ENCODE measurements around the gene AIG1. TPM values are rescaled to one million over a fixed set of nuclear protein-coding genes. Genes with fewer than 3 reads are reported as not detected.

Gene AIG1
- total RNA-seq, 1 donor from 2014 or later, result 37.1 TPM

GRCh38 chr6:143068001-143068400, 7.3 kb downstream of the AIG1 start:
- Mint-ChIP-seq H3K9me3 (no peaks in the 10 kb centered on the region), H3K36me3 (peaks cover 3% of the 10 kb centered on the region), H3K4me1 (no peaks in the 10 kb centered on the region), H3K4me3 (no peak overlapping the region), H3K27me3 (ENCODE audit: insufficient read depth, low read depth) (no peaks in the 10 kb centered on the region), H3K27ac (no peak overlapping the region)
- no peaks in the 10 kb centered on the region for H3K27me3 ChIP-seq
- H3K36me3 ChIP-seq, result no peaks in the 10 kb centered on the region
- H3K9me3 ChIP-seq (ENCODE audit: low read depth), result no peaks in the 10 kb centered on the region
- H3K9ac ChIP-seq, result no peak overlapping the region
- no peaks in the 10 kb centered on the region for H3K79me2 ChIP-seq (ENCODE audit: low read depth)
- no peaks in the 10 kb centered on the region for H3K4me1 ChIP-seq
- no peaks in the 10 kb centered on the region for H4K20me1 ChIP-seq (ENCODE audit: low read depth)
- no peak overlapping the region for H3K27ac ChIP-seq
- no peak overlapping the region for H3K4me2 ChIP-seq
- no peak for TF ChIP-seq EZH2phosphoT487 (IDR thresholded peaks at IDR 0.05)
- no peak for TF ChIP-seq CTCF (IDR thresholded peaks at IDR 0.05)
- no peak for TF ChIP-seq EZH2 (IDR thresholded peaks at IDR 0.05)
- no peak overlapping the region for H2AFZ ChIP-seq (replicated peaks)
- no peak for DNase-seq (ENCODE audit: low spot score)
- H3F3A ChIP-seq (ENCODE audit: low read depth), result no peaks in the 10 kb centered on the region
- H3K4me3 ChIP-seq, result no peak overlapping the region

DNA sequence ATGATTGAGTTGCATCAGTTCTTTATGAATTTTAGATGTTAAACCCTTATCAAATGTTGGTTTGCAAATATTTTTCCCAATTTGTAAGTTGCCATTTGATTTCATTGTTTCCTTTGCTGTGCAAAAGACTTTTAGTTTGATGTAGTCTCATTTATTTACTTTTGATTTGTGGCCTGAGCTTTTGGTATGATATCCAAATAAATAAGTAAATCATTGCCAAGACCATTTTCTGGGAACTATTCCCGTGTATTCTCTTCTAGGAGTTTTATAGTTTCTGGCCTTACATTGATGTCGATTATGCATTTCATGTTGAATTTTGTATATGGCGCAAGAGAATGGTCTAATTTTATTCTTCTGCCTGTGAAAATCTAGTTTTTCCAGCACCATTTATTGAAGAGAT, 13.4 kb downstream of the AIG1 start:
- Mint-ChIP-seq H3K4me3 (no peak overlapping the region), H3K4me1 (no peaks in the 10 kb centered on the region), H3K27ac (no peak overlapping the region), H3K27me3 (ENCODE audit: insufficient read depth, low read depth) (no peaks in the 10 kb centered on the region), H3K9me3 (peaks cover 18% of the 10 kb centered on the region), H3K36me3 (peaks cover 3% of the 10 kb centered on the region)
- H4K20me1 ChIP-seq (ENCODE audit: low read depth), result no peaks in the 10 kb centered on the region
- no peak overlapping the region for H2AFZ ChIP-seq (replicated peaks)
- H3K9ac ChIP-seq, result no peak overlapping the region
- peaks cover 6% of the 10 kb centered on the region for H3K4me1 ChIP-seq
- H3K4me3 ChIP-seq, result no peak overlapping the region
- H3F3A ChIP-seq (ENCODE audit: low read depth), result no peaks in the 10 kb centered on the region
- no peaks in the 10 kb centered on the region for H3K27me3 ChIP-seq
- H3K9me3 ChIP-seq (ENCODE audit: low read depth), result peaks cover 9% of the 10 kb centered on the region
- no peak overlapping the region for H3K4me2 ChIP-seq
- H3K27ac ChIP-seq, result no peak overlapping the region
- TF ChIP-seq EZH2 (IDR thresholded peaks at IDR 0.05) (no peak), EZH2phosphoT487 (IDR thresholded peaks at IDR 0.05) (no peak), CTCF (IDR thresholded peaks at IDR 0.05) (no peak)
- H3K36me3 ChIP-seq, result peaks cover 4% of the 10 kb centered on the region
- no peak for DNase-seq (ENCODE audit: low spot score)
- peaks cover 7% of the 10 kb centered on the region for H3K79me2 ChIP-seq (ENCODE audit: low read depth)

- Mint-ChIP-seq H3K36me3 (peaks cover 3% of the 10 kb centered on the region), H3K27me3 (ENCODE audit: insufficient read depth, low read depth) (no peaks in the 10 kb centered on the region), H3K27ac (no peak overlapping the region), H3K9me3 (peaks cover 18% of the 10 kb centered on the region), H3K4me3 (no peak overlapping the region), H3K4me1 (no peaks in the 10 kb centered on the region)
- H3K4me3 ChIP-seq, result no peak overlapping the region
- H3K27me3 ChIP-seq, result no peaks in the 10 kb centered on the region
- no peaks in the 10 kb centered on the region for H3F3A ChIP-seq (ENCODE audit: low read depth)
- H2AFZ ChIP-seq (replicated peaks), result no peak overlapping the region
- peaks cover 7% of the 10 kb centered on the region for H3K79me2 ChIP-seq (ENCODE audit: low read depth)
- peaks cover 9% of the 10 kb centered on the region for H3K9me3 ChIP-seq (ENCODE audit: low read depth)
- H3K36me3 ChIP-seq, result peaks cover 4% of the 10 kb centered on the region
- no peaks in the 10 kb centered on the region for H4K20me1 ChIP-seq (ENCODE audit: low read depth)
- no peak for DNase-seq (ENCODE audit: low spot score)
- H3K27ac ChIP-seq, result no peak overlapping the region
- H3K9ac ChIP-seq, result no peak overlapping the region
- TF ChIP-seq EZH2phosphoT487 (IDR thresholded peaks at IDR 0.05) (no peak), CTCF (IDR thresholded peaks at IDR 0.05) (no peak), EZH2 (IDR thresholded peaks at IDR 0.05) (no peak)
- H3K4me2 ChIP-seq, result no peak overlapping the region
- peaks cover 10% of the 10 kb centered on the region for H3K4me1 ChIP-seq
Observed at GRCh38 chr6:143074670-143075318, 14.1 kb downstream of the AIG1 start.
